ENCODE results near the gene LDLRAD1. TPM values are rescaled to one million over a fixed set of nuclear protein-coding genes. Genes with fewer than 3 reads are reported as not detected.

Gene LDLRAD1
- total RNA-seq, 1 donor from 2014 or later, result not detected

DNA sequence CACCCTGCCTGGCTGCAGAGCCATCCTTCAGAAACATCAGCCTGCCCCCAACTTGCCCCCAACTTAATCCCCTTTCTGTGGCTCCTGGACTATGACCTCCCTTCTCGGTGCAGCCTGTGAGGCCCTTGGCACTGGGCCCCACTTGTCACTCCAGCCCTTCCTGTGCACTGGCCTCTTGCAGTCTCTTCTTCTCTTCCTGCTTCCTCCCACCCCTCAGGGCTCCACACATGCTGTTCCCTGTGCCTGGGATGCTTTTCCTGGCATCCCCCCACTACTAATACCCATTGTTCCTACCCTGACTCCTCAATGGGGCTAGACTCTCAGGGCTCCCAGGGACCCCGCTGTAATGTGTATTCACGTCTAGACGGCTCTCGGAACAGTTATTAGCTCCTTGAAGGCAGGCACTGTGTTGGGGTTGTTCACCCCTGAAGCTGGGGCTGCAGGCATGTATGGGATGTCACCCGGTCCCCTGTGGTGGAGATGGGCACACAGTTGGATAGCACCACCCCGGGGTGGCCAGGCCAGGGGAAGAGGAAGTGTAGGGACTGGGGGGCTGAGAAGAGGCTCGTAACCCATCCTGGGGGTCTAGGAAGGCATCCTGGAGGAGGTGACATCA is 4.5 kb downstream of the LDLRAD1 start:
- no peak for DNase-seq
- no peaks in the 10 kb centered on the region for H3K36me3 ChIP-seq
- no peaks in the 10 kb centered on the region for H3K4me1 ChIP-seq
- H3K9me3 ChIP-seq (replicated peaks), result no peaks in the 10 kb centered on the region
- peaks cover 72% of the 10 kb centered on the region for H3K27me3 ChIP-seq (ENCODE audit: low read depth)
- intact Hi-C loops (cut with micrococcal nuclease), result no loop called here
- H3K27ac ChIP-seq (replicated peaks), result no peak overlapping the region
- no peak overlapping the region for H3K4me3 ChIP-seq
- TF ChIP-seq, protein P1, sequence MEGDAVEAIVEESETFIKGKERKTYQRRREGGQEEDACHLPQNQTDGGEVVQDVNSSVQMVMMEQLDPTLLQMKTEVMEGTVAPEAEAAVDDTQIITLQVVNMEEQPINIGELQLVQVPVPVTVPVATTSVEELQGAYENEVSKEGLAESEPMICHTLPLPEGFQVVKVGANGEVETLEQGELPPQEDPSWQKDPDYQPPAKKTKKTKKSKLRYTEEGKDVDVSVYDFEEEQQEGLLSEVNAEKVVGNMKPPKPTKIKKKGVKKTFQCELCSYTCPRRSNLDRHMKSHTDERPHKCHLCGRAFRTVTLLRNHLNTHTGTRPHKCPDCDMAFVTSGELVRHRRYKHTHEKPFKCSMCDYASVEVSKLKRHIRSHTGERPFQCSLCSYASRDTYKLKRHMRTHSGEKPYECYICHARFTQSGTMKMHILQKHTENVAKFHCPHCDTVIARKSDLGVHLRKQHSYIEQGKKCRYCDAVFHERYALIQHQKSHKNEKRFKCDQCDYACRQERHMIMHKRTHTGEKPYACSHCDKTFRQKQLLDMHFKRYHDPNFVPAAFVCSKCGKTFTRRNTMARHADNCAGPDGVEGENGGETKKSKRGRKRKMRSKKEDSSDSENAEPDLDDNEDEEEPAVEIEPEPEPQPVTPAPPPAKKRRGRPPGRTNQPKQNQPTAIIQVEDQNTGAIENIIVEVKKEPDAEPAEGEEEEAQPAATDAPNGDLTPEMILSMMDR (IDR thresholded peaks at IDR 0.05; ENCODE audit: borderline replicate concordance), result no peak

DNA sequence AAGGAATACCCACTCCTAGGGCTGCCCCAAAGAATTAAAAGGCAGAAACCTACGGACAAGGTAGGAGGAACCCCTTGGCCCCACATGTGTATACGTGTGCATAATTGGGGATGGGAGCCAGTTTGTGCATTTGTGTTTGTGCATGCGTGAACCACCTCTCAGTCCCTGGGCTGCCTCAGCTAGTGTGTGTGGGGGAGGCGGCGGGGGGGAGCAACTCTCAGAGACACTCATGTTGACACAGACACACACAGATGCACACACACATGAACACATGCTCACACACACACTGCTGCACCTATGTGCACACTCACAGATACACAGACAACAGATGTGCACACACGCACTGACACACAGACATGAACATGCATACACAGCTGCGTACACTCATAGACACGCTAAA is 5.1 kb downstream of the LDLRAD1 start:
- H3K4me3 ChIP-seq, result no peak overlapping the region
- no peak for DNase-seq
- no peaks in the 10 kb centered on the region for H3K36me3 ChIP-seq
- TF ChIP-seq, protein P1 (IDR thresholded peaks at IDR 0.05; ENCODE audit: borderline replicate concordance), result no peak
- no peak overlapping the region for H3K27ac ChIP-seq (replicated peaks)
- intact Hi-C loops (cut with micrococcal nuclease), result no loop called here
- no peaks in the 10 kb centered on the region for H3K4me1 ChIP-seq
- H3K9me3 ChIP-seq (replicated peaks), result no peaks in the 10 kb centered on the region
- H3K27me3 ChIP-seq (ENCODE audit: low read depth), result peaks cover 78% of the 10 kb centered on the region

DNA sequence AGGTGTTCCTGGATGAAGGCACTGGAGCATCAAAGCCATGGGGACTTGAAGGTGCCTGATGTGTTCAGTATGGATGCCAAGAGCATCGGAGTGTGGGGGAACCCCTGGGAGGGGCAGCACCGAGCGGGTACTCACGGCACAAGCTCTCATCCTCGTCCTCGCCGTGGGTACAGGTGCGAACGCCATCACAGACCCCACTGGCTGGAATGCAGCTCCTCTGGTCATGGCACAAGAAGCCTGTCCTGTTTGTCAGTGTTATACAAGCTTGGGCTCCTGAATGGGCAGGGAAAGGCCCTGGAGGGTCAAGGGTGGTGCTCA is 6.0 kb downstream of the LDLRAD1 start:
- TF ChIP-seq, protein P1 (IDR thresholded peaks at IDR 0.05; ENCODE audit: borderline replicate concordance), result no peak
- Histone ChIP-seq H3K36me3 (no peaks in the 10 kb centered on the region), H3K27me3 (ENCODE audit: low read depth) (peaks cover 85% of the 10 kb centered on the region), H3K4me1 (no peaks in the 10 kb centered on the region), H3K9me3 (replicated peaks) (no peaks in the 10 kb centered on the region), H3K27ac (replicated peaks) (no peak overlapping the region), H3K4me3 (no peak overlapping the region)
- no peak for DNase-seq
- intact Hi-C loops (cut with micrococcal nuclease), result no loop called here

DNA sequence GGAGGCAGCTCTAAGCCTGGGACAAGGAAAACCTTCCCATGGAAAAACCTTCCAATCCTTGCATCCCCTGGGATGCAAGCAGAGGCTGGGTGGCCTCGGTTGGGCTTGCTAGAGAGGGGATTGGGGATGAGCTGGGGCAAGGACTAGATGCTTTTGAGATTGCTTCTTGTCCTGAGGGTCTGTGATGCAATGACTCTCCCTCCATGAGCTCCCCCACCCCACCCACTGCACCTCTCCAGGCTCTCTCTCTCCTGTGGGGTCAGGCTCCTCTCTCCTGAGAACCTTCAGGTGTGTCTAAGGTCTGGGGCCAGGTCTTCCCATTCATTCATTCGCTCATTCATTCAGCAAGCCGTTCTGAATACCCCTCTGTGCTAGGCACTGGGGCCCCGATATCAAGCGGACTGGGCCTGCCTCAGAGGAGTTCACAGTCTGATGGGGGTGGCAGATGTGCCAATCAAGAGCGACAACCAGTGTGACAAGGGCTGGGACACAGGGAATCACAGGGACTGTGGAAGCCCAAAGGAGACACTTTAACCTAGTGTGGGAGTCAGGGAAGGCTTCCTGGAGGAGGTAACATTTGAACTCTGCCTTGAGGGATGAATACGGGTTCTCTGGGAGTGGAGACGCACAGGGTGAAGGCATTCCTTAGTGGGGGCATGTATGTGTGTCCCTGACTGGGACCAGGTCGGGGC is 6.5 kb downstream of the LDLRAD1 start:
- no peaks in the 10 kb centered on the region for H3K36me3 ChIP-seq
- TF ChIP-seq, protein P1 (IDR thresholded peaks at IDR 0.05; ENCODE audit: borderline replicate concordance), result no peak
- H3K27ac ChIP-seq (replicated peaks), result no peak overlapping the region
- no peak overlapping the region for H3K4me3 ChIP-seq
- intact Hi-C loops (cut with micrococcal nuclease), result no loop called here
- peaks cover 85% of the 10 kb centered on the region for H3K27me3 ChIP-seq (ENCODE audit: low read depth)
- H3K4me1 ChIP-seq, result no peaks in the 10 kb centered on the region
- H3K9me3 ChIP-seq (replicated peaks), result no peaks in the 10 kb centered on the region
- DNase-seq, result no peak

DNA sequence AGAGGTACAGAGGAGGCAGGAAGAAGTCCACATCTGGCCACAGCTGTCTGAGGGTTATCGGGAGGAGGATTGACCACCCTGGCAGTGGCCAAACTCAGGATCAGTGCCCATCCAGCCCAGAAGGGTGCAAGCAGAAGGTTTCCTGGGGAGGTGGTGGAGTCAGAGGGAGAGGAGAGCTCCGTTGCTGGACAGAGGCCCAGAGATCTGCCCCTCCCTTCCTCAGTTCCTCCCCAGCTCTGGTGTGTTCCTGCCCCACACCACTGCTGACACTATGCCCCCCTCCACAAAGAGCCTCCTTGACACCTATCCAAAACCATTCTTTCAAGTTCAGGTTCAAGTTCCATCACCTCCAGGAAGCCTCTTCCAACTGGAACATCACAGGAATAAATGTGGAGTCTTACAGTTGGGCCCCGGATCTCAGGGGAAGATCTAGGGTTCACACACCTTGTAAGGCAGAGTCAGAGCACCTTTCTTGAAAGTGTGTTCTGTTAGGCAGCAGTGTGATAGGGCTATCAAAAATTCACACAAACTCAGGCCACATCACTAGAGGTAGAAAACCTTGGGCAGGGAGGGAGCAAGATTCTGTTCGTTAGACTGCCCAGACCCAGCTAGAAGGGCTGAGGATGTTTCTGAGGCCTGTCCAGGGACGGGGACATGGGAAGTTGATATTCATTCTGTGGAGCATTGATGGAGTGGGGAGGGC is 7.4 kb downstream of the LDLRAD1 start:
- intact Hi-C loops (cut with micrococcal nuclease), result no loop called here
- H3K4me3 ChIP-seq, result no peak overlapping the region
- H3K9me3 ChIP-seq (replicated peaks), result no peaks in the 10 kb centered on the region
- no peak overlapping the region for H3K27ac ChIP-seq (replicated peaks)
- no peaks in the 10 kb centered on the region for H3K36me3 ChIP-seq
- TF ChIP-seq, protein P1 (IDR thresholded peaks at IDR 0.05; ENCODE audit: borderline replicate concordance), result no peak
- no peaks in the 10 kb centered on the region for H3K4me1 ChIP-seq
- peaks cover 76% of the 10 kb centered on the region for H3K27me3 ChIP-seq (ENCODE audit: low read depth)
- no peak for DNase-seq
